ENCODE data around the gene DLG2. TPM values are rescaled to one million over a fixed set of nuclear protein-coding genes. Genes with fewer than 3 reads are reported as not detected.

DLG2 gene
- total RNA-seq, 1 donor from 2014 or later, result 0.26 TPM

- no peak for TF ChIP-seq CTCF (IDR thresholded peaks at IDR 0.05; ENCODE audit: insufficient read depth, low read length, severe bottlenecking)
- H3K36me3 ChIP-seq (ENCODE audit: control insufficient read depth, insufficient read depth, low read length), result no peaks in the 10 kb centered on the region
- DNase-seq (ENCODE audit: low read depth), result no peak
- no peak for FAIRE-seq
- H3K27me3 ChIP-seq (ENCODE audit: control insufficient read depth, insufficient read depth, low read length), result no peaks in the 10 kb centered on the region
- no peak overlapping the region for H3K4me3 ChIP-seq (ENCODE audit: low read depth, low read length)
Observed at GRCh38 chr11:84497981-84498411, 1129.1 kb downstream of the DLG2 start.

GRCh38 chr11:84497181-84497580, 1130.0 kb downstream of the DLG2 start:
- H3K36me3 ChIP-seq (ENCODE audit: control insufficient read depth, insufficient read depth, low read length), result no peaks in the 10 kb centered on the region
- no peak for TF ChIP-seq CTCF (IDR thresholded peaks at IDR 0.05; ENCODE audit: insufficient read depth, low read length, severe bottlenecking)
- FAIRE-seq, result no peak
- no peak overlapping the region for H3K4me3 ChIP-seq (ENCODE audit: low read depth, low read length)
- DNase-seq (ENCODE audit: low read depth), result no peak
- H3K27me3 ChIP-seq (ENCODE audit: control insufficient read depth, insufficient read depth, low read length), result no peaks in the 10 kb centered on the region

- Histone ChIP-seq H3K36me3 (ENCODE audit: control insufficient read depth, insufficient read depth, low read length) (no peaks in the 10 kb centered on the region), H3K4me3 (ENCODE audit: low read depth, low read length) (no peak overlapping the region), H3K27me3 (ENCODE audit: control insufficient read depth, insufficient read depth, low read length) (no peaks in the 10 kb centered on the region)
- no peak for TF ChIP-seq CTCF (IDR thresholded peaks at IDR 0.05; ENCODE audit: insufficient read depth, low read length, severe bottlenecking)
- no peak for DNase-seq (ENCODE audit: low read depth)
- FAIRE-seq, result no peak
Observed at GRCh38 chr11:84496122-84496521, 1131.0 kb downstream of the DLG2 start.

- Histone ChIP-seq H3K36me3 (ENCODE audit: control insufficient read depth, insufficient read depth, low read length) (no peaks in the 10 kb centered on the region), H3K4me3 (ENCODE audit: low read depth, low read length) (no peak overlapping the region), H3K27me3 (ENCODE audit: control insufficient read depth, insufficient read depth, low read length) (no peaks in the 10 kb centered on the region)
- FAIRE-seq, result no peak
- no peak for DNase-seq (ENCODE audit: low read depth)
- no peak for TF ChIP-seq CTCF (IDR thresholded peaks at IDR 0.05; ENCODE audit: insufficient read depth, low read length, severe bottlenecking)
Observed at GRCh38 chr11:84480131-84480530, 1147.0 kb downstream of the DLG2 start.

- H3K36me3 ChIP-seq (ENCODE audit: control insufficient read depth, insufficient read depth, low read length), result no peaks in the 10 kb centered on the region
- FAIRE-seq (no peak), DNase-seq (ENCODE audit: low read depth) (no peak)
- TF ChIP-seq CTCF (IDR thresholded peaks at IDR 0.05; ENCODE audit: insufficient read depth, low read length, severe bottlenecking), result no peak
- no peak overlapping the region for H3K4me3 ChIP-seq (ENCODE audit: low read depth, low read length)
- no peaks in the 10 kb centered on the region for H3K27me3 ChIP-seq (ENCODE audit: control insufficient read depth, insufficient read depth, low read length)
Observed at GRCh38 chr11:84476581-84476980, 1150.6 kb downstream of the DLG2 start.

GRCh38 chr11:84471501-84471900, 1155.6 kb downstream of the DLG2 start:
- no peak for TF ChIP-seq CTCF (IDR thresholded peaks at IDR 0.05; ENCODE audit: insufficient read depth, low read length, severe bottlenecking)
- H3K4me3 ChIP-seq (ENCODE audit: low read depth, low read length), result no peak overlapping the region
- FAIRE-seq, result no peak

More at GRCh38 chr11:84471501-84471900, 1155.6 kb downstream of the DLG2 start:
- Histone ChIP-seq H3K27me3 (ENCODE audit: control insufficient read depth, insufficient read depth, low read length) (no peaks in the 10 kb centered on the region), H3K36me3 (ENCODE audit: control insufficient read depth, insufficient read depth, low read length) (no peaks in the 10 kb centered on the region)
- no peak for DNase-seq (ENCODE audit: low read depth)

Data from bronchial epithelial cell (primary cell).